Inflammatory macrophage (primary cell): ENCODE results near the gene RXRA.
A peak's percentile ranks its signal among the peaks of the same experiment; 100 is the strongest.

ENCODE experiments used
- DNase-seq, 2 donors: peaks; one replicate each; pipeline ENCODE4 v3.0.0-alpha.2; 2020 to 2022

The RXRA gene

DNA sequence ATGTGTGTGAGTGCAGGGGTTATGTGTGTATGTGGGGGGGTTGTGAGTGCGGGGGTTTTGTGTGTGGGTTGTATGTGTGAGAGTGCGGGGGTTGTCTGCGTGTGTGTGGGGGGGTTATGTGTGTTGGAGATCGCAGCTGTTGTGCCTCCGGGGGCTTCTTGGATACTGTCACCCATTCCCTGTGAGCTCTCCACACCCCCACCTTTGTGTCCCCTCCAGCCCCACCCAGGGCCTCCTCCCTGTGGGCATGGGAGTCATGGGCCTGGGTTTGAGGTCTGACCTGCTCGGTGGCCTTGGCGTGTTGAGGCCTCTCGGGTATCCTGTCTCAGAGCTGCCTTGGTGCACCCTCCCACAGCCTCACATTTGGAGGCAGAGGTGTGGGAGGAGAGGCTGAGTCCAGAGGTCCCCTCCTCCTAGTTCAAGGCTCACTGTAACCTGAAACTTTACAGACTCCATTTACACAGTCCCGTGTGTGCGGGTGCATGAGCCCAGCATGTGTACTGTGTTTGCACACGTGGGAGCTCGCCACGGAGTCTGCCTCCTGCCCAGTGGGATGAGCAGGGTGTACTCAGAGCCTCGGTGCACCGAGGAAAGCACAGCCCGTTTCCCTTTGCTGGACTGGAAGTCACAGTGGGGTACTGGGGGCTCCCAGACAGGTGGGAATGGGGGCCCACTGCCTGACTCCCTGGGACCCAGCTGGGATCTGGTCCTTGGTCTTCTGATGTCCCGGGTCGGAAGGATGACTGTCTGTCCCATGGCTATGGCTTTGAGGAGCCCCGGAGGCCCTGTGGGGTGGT is 43.4 kb downstream of the RXRA start:
- DNase-seq: no peak

DNA sequence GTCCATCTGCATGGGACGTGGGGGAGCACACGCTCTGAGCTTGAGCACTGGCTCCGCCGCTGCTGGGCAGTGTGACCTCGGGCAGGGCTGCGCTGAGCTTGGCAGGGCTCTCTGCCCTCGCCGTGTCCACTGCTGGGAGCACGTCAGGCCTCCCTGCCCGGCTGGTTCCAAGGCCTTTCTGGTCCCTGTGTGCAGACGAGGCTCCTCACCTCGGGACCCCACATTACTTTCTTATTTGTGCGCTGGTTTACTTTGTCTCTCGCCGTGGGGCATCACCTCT is 43.9 kb downstream of the RXRA start:
- no peak for DNase-seq

DNA sequence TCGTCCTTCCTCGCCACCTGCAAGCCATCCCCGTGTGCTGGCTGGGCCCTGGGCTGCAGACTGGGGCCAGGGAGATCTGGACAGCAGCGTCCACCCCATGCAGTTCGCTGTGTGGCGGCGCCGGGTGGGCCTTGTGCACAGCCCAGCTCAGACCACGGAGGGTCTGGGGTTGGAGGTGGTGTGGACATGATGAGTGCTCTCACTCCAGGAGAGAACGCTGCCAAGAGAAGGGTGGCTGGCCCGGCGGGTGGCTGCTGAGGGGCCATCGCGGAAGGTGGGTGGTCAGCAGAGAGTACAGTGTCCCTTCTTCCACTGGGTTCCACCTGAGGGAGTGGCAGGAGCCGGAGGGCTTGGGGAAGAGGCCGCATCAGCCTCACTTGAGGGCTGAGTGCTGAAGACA is 44.4 kb downstream of the RXRA start:
- no peak for DNase-seq

DNA sequence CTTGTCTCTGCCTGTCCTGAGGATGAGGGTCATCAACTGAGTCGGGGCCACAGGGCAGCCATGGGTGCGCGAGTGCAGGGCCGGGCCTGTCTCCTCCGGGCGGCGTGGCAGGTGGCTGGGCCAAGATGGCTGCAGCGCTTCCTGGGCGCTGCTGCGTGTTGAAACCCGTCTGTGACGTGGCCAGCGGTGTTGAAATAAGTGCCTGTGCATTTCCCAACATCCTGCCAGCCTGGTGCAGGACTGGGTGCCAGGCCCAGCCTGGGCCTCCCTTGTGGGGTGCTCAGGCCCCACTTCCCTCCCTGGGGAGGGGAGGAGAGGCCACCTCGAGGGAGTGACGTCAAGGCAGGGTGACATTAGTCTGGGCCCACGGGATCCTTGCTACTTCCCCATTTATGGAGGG is 45.5 kb downstream of the RXRA start:
- peak; percentile 98 to 99 for DNase-seq

DNA sequence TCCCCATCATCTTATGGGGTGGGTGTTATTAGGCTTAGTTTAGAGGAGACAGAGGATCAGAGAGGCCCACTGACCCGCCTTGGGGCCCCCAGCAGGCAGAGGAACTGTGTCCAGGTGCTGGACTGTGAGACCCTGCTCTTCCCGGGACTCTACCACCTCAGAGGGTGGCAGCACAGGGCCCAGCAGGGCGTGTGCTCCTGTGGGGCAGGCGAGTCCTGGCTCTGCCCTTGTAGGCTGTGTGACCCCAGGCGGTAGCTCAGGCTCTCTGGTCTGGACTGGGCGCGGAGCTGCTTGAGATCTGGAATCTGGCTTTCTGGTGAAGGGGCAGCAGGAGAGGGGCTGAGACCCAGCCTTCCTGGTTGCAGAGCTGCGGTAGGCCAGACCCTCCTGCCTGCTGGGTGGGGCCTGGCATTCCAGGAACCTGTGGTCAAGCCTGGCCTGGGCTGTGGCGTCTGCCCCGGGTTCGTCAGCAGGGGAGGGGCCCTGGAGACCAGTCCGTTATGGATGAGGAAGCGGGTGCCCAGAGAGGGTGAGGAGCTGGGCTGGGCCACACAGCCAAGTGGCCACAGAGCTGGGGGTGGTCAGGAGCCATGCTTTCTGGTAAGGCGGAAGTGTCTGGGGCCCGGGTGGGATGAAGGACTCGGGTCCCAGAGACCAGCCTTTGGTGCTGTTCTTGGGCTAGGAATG is 46.5 kb downstream of the RXRA start:
- peak; percentile 95 for DNase-seq

DNA sequence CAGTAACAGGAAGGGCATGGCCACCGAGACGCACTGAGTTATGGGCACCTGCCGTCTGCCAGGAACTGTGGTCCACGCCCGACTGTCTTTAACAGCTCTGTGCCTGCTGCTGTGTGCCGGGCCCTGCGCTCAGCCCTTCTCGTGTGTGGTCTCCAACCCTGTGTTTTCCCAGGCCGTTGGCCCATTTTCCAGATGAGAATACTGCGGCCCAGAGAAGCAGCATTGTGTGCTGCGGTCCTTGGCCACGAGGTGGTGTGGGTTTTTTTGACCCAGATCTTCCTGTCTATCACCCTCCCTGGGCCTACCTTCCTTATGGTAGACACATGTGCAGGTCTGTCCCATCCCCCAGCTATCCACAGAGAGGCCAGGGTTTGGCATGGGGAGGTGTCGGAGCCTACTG is 47.0 kb downstream of the RXRA start:
- DNase-seq: peak; percentile 44 to 48

DNA sequence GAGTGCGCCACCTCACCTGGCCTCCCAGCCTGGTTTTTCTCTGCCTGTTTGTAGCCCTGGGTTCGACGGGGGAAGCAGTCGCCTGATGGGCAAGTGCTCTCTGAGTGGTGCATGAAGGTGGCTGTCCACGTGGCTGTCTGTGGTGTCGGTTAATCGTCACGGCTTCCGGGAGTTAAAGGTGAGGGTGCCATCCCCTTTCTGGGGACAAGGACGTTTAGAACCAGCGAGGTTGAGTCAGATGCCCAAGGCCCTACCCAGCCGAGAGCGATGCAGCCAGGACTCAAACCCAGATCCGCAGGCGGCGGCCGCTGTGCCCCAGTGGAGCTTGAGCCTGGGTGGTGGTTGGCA is 47.7 kb downstream of the RXRA start:
- DNase-seq: no peak

DNA sequence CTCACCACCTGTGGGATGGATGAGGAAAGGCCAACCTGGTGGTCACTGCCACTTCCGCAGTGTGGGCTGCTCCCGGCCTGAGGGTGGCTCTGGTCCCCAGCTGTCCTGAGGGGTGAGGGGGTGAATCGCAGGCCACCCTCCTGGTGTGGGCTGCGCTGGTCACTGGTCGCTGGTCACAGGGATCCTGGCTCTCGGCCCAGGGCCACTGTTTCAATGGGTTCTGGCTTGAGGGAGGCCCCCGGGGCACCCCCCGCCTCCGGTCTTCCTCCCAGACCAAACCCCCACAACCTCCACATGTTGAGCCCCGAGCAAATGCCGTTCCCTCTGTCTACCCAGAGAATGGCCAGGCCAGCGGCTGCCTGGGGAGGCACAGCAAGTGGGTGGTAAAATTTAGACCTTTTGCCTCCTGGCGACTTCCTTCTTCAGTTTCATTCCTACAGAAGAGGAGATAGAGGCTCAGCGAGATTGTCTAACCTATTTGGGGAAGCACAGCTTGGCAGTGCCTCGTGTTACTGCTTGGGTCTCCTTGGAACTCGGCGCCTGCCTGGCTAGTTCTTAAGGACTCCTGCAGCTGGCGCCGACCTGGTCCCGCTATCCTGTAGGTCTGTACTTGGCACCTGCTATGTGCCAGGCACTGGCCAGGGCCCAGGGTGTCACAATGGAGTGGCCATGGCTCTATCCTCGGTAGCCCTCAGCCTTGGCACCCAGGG is 48.2 kb downstream of the RXRA start:
- peak; percentile 94 to 95 for DNase-seq

DNA sequence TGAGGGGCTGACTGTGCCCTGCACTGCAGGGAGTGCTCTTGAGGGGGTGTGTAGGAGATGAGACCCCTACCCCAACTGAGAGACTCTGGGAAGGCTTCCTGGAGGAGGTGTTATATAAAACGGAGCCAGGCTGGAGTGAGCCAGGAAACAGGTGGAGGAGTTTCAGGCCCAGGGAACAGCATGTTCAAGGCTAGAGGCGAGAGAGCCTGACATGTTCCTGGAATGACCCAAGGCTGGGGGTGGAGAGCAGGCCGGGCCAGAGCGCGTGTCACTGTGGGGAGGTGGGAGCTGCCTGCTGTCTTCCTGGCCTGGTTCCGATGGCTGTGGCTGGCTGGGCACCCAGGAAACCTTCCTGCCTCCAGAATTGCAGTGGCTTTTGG is 48.7 kb downstream of the RXRA start:
- DNase-seq: peak; percentile 36 to 71

DNA sequence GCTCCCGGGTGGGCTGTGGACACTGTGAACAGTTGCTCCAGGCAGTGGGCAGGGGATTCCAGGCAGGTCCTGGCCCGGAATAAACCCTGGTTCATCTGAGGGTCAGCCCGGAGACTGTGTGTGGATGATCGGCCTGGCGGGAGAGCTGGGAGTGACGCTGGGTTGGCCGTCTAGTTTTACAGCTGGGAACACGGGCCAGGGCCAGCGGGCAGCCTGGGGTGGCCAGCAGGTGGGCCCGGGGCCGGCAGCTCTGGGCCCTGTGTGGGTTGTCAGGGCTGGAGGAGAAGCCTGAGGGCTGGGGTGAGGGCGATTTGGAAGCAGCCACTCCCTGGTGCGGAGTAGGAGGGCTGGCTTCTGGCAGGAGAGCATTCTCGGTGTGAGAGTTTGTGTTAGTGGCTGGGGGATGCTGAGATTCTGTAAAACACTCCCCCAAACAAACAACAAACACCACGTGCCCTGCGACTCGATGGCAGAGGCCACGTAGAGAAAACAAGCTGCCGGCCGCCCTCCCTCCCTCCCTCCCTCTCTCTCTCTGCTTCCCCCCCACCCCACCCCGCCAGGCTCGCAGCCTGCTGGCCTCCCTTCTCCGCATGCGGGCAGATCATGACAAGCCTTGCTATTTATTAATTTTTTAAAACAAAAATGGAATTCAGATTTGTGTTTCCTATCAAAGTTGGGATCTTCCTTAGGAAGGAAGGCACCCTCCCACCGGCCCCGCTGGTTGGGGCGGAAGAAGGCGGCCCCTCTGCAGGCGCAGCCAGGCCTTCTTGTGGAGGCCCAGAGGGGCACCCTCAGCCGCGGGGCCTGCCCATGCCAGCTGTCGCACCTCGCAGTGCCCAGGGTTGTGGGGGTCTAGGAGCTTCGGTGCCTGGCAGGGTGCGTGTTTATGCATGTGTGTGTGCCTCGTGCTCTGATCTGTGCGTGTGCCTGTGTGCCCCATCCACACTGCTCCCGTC is 49.5 kb downstream of the RXRA start:
- DNase-seq: peak; percentile 8 to 52

DNA sequence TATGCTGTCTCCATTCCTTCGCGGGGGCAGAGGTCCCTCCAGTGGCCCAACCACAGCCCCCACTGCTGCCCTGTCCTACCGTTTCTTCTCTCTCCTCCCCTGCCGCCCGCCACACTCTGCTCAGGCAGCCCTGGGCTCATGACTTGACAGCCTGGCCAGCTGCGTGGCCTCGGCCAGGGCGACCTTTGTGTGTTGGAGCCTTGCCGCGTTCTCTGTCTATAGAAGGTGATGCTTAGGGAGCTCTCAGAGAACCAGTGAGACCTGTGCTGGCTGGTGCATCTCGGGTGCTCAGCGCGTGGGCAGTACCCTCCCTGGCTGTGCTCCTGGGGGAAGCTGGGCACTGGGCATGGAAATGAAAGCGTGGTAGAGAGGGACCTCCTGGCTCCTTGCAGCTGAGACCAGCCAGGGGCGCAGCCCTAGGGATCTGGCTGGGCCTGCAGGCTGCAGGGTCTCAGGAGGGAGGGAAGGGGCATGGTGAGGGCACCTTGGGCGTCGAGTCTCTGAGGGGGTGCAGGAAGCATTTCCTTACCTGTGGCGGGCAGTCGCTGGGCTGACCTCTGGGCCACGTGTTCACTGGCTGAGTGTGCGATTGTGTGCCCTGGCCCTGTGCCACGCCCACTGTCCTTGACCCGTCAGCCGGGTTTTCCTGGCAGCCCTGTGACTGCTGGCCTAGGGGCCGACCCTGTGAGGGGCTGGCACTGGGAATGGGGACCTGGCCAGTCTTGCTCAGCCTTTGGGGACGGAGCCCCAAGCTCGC is 50.3 kb downstream of the RXRA start:
- no peak for DNase-seq

DNA sequence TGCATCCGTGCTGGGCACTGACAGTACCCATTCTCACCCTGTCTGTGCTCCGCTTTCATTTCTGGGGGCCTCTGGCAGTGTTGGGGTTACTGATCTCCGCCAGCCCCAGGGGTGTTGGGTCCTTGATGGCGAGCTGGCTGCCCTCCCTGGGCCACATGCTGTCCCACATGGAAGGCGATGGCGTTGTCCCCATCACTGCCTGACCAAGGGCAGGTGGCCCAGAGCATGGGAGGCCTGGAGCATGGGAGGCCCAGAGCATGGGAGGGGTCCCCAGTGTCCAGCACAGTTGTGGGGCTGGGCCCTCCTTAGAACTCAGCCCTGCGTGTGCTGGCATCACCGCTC is 50.9 kb downstream of the RXRA start:
- no peak for DNase-seq

DNA sequence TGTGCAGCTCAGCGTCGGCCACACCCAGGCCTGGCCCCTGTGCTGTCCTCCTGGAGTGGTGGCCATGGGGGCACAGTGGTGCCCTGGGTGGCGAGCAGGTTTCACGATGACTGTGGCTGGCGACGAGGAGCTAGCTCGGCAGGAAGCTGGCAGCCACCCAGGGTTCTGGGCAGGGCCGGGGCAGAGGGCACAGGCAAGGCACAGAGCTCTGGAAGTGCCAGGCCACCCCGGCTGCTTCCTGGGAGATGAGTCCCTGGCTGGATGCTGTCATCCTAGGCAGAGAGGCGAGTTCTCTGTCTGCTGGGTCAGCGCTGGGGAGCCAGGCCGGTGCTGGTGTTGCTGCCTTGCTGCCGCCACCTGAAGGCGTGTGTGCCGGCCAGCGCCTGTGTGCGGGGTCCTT is 51.7 kb downstream of the RXRA start:
- no peak for DNase-seq

DNA sequence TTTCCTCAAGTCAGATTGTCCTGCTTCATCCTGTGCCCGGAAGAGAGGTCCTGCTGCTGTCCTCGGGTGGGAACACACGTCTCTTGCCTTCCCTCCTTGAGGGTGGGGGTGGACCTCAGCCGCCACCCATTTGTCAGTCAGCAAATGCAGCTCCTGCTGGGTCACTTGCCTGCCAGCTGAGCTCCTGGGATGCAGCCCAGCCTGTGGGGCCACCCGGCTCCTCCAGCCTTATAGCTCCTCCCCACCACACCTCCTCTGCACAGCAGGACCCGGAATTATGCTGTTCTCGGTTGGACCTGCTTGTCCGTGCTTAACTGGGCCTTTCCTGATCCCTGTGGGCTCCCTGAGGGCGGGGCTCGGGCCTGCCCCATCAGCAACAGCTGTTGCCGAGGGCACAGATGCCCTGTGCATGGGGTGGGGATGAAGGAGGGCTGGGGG is 52.7 kb downstream of the RXRA start:
- no peak for DNase-seq

DNA sequence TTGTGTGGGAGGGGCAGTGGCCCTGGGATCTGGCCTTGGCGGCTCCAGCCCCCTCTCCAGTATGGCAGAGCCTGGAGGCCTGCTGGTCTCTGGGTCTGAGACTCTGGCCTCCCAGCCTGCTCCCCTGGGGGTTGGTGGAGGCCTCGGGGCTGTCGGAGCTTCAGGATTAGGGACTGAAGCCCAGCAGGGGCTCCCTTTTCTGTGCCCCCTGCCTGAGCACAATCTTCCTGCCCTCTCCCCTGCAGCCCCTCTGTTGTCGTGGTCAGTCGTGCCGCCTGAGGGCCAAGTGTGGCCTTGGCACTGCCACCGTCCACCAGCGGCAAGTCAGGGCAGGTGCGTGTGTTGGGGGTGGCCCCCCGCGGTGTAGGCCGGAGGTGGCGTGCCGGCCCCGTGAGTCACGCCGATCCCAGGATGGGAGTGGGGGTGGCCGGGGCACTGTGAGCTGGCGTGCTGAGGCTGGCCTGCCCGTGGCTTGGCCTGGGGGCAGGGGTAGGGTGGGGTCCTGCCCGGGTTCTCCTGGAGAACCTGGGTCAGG is 53.6 kb downstream of the RXRA start:
- DNase-seq: no peak

DNA sequence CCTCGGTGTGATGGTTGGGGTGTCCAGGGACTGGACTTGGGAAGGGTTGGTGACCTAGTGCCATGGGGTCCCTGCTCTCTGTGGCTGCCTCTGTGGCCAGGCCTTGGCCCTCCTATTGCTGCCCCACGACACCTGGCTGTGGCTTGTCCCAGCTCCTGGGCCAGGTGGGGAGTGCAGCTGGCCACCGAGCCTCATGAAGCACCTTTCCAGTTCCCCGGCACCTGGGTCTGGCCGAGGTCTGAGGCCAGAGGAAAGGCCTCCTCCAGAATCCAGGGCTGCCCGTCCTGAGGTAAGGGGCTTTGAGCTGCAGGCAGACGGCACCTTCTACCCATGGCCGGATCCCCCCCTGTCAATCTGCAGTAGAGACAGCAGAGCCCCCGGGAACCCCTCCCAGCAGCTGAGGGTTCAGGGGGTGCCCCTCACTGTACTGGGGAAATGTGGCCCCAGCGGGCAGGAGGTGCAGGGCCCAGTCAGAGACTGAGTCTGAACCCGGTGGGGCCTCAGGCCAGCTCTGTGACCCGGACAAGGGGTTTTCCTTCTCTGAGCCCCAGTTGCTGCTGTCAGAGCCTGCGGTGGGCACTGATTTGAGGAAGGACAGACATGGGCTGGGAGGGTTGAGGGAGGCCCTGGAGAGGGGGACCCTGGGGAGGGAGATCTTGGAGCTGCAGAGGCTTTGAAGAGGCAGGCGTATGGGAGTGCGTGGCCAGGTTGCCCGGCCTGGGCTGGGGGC is 54.5 kb downstream of the RXRA start:
- no peak for DNase-seq

DNA sequence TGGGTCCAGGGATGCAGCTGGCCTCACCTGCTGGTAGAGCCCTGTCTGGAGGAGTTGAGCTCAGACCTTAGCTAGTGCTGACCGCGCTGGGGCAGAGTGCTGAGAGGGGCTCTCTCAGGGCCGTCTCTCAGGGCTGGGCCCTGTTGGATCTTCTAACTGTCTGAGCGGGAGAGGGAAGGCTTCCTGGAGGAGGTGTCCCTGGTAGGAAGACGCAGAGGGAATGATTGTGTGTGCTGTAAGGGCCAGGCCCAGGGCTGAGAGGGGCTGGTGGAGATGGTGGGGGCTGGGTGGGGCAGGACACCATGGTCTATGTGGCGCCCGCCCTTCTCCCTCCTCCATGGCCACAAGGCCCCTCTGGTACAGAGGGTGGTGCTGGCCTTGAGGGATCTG is 55.0 kb downstream of the RXRA start:
- DNase-seq: no peak

DNA sequence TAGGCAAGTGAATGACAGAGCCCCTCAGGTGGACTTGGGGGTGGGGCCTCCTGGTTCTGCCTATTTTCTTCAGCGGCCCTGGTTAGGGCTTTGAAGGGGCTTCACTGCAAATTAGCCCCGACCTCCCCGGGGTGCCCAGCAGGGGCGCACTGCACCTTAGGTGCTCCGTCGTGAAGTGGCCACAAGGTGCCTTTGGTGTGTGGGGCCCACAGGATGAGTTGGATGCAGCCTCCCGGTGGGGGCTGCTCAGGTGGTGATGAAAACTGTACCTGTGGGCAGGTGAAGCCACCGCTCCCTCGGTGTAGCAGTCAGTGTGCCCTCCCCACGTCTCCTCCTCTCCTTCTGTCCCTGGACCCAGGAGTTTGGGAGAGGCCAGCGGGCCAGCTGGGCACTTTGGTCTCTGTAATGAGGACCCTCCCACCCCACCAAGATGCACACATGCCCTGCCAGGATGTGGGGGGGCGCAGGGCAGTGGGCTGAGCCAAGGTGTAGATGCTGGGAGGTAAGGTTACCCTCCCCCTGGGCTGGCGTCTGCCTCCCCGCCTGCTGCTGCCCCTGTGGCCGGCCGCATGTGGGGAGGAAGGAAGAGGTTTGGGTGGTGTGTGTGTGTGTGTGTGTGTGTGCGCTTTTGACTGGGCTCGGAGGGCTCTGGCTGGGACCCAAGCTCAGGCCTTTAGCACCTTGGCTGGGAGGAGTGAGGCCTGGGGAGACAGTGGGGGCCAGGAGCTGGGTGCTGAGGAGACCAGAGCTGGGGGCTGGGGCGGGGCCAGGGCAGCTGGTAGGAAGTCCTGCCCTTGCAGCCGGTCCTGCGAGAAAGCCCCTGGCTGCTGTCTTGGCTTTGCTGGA is 55.6 kb downstream of the RXRA start:
- peak; percentile 6 to 40 for DNase-seq

DNA sequence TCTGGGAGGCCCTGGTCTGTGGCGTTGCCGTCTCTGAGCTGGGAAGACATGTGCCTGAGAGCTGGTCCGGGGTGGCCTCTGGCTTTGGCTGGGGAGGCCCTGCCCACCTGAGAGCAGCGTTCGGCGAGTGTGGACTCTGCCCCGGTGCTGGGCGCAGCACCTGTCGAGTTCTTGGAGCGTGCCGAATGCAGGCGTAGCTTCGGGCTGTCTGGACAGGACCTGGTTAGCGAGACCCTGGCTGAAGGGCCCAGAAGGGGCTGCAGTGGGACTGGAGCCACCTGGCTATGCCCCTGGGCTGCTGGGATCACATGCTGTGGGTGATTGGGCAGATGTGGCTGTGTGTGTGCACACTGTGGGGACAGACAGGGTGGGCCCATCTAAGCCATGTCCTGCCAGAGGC is 56.5 kb downstream of the RXRA start:
- DNase-seq: no peak

DNA sequence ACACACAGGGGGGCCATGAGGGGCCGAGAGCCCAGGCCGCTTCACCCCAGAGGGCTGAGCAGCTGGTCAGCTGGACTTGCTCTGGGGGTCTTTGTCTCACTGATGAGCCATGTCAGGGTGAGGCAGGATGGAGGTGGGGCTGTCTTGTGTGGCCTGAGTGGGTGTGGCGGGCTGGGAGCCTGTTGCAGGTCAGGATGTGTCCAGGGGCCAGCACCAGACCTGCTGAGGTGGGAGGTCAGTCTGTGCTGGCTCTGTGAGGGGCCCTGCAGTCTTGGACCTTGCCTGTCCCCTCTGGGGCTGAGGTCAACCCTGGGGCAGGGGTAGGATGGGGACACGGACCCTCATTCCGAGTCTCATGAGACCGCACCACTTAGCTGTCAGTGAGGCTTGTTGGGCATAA is 56.9 kb downstream of the RXRA start:
- DNase-seq: no peak
